Ishikawa (cell line): ENCODE results near the gene PPP1R9B.

Experiments used
- CEBPB ChIP-seq: IDR thresholded peaks from 2 replicates; pipeline ENCODE4 v1.6.1; 2012
- CREB1 ChIP-seq: IDR thresholded peaks from 2 replicates; pipeline ENCODE4 v1.6.1; 2012; ENCODE audit warnings: low read depth
- EGR1 ChIP-seq: IDR thresholded peaks from 2 replicates; pipeline ENCODE4 v1.6.1; 2012
- EP300 ChIP-seq: IDR thresholded peaks from 2 replicates; pipeline ENCODE4 v1.6.1; 2012; ENCODE audit warnings: borderline replicate concordance
- FOXM1 ChIP-seq: IDR thresholded peaks from 2 replicates; pipeline ENCODE4 v1.6.1; 2012; ENCODE audit warnings: low read depth, borderline replicate concordance
- MAX ChIP-seq: IDR thresholded peaks from 2 replicates; pipeline ENCODE4 v1.6.1; 2012
- NFIC ChIP-seq: IDR thresholded peaks from 2 replicates; pipeline ENCODE4 v1.6.1; 2012
- RAD21 ChIP-seq: IDR thresholded peaks from 2 replicates; pipeline ENCODE4 v1.6.1; 2012; ENCODE audit warnings: low read depth
- REST ChIP-seq: IDR thresholded peaks from 2 replicates; pipeline ENCODE4 v1.6.1; 2012; ENCODE audit warnings: low read depth, mild to moderate bottlenecking
- TAF1 ChIP-seq: IDR thresholded peaks from 2 replicates; pipeline ENCODE4 v1.6.1; 2012; ENCODE audit warnings: low read depth, mild to moderate bottlenecking
- TCF12 ChIP-seq: IDR thresholded peaks from 2 replicates; pipeline ENCODE4 v1.6.1; 2012; ENCODE audit warnings: low read depth
- TEAD4 ChIP-seq: IDR thresholded peaks from 2 replicates; pipeline ENCODE4 v1.6.1; 2012
- USF1 ChIP-seq: IDR thresholded peaks from 2 replicates; pipeline ENCODE4 v1.6.1; 2012
- YY1 ChIP-seq: IDR thresholded peaks from 2 replicates; pipeline ENCODE4 v1.6.1; 2012; ENCODE audit warnings: low read depth
- ZBTB7A ChIP-seq: IDR thresholded peaks from 2 replicates; pipeline ENCODE4 v1.6.1; 2012; ENCODE audit warnings: low read depth

PPP1R9B gene

GRCh38 chr17:50139185-50139783 lies 11.2 kb downstream of the PPP1R9B start:
- no peak for TF ChIP-seq CREB1
- TF ChIP-seq CEBPB: no peak
- TF ChIP-seq YY1: no peak
- TF ChIP-seq TEAD4: no peak
- TF ChIP-seq TCF12: no peak
- TF ChIP-seq USF1: no peak
- TF ChIP-seq FOXM1: no peak
- TF ChIP-seq MAX: no peak

- TF ChIP-seq NFIC (no peak), USF1 (no peak), CREB1 (no peak), YY1 (no peak), MAX (no peak), ZBTB7A (no peak)
These were observed 13.4 kb downstream of the PPP1R9B start for GRCh38 chr17:50137042-50137441.

- no peak for TF ChIP-seq REST
- TF ChIP-seq CREB1: no peak
These were observed 14.3 kb downstream of the PPP1R9B start for GRCh38 chr17:50136096-50136687.

- TF ChIP-seq YY1 (no peak), CREB1 (no peak), CEBPB (no peak), NFIC (no peak), TAF1 (no peak), RAD21 (no peak), USF1 (no peak), EP300 (no peak)
These were observed 15.0 kb downstream of the PPP1R9B start for GRCh38 chr17:50135316-50136095.

- no peak for TF ChIP-seq TCF12
- no peak for TF ChIP-seq REST
- TF ChIP-seq EGR1: no peak
- no peak for TF ChIP-seq RAD21
- no peak for TF ChIP-seq TEAD4
- TF ChIP-seq MAX: no peak
- TF ChIP-seq TAF1: no peak
- TF ChIP-seq YY1: no peak
These were observed 16.0 kb downstream of the PPP1R9B start for GRCh38 chr17:50134206-50135110.
